ENCODE results near the gene ETV3. TPM values are rescaled to one million over a fixed set of nuclear protein-coding genes. Genes with fewer than 3 reads are reported as not detected.
"Not testable (repeated sequence)": the region's sequence is repeated elsewhere in the genome, so short reads cannot be mapped to it uniquely, and the experiment has no call there.

The ETV3 gene
- total and polyA plus RNA-seq, 2 of the 4 experiments (the other 2 are of a cell fraction), result 6.4 to 14.7 TPM

- H3K79me1 ChIP-seq (ENCODE audit: low read depth in 1 of 2, low read length in 2 of 2); dilution Hi-C loops (cut with HindIII; ENCODE audit: low sequenced_read_pairs, unreplicated experiment); H2BK15ac ChIP-seq (ENCODE audit: low read depth, low read length); H3K23ac ChIP-seq (ENCODE audit: low read depth, low read length); H4K20me1 ChIP-seq (ENCODE audit: insufficient read depth, low read length); POLR2A ChIA-PET (ENCODE audit: unreplicated experiment); H2AFZ ChIP-seq (replicated peaks; ENCODE audit: low read length, poor library complexity); H2BK120ac ChIP-seq (ENCODE audit: low read depth, low read length); H4K5ac ChIP-seq (ENCODE audit: low read depth, low read length); H3K4me2 ChIP-seq (ENCODE audit: low read depth, low read length); H2BK5ac ChIP-seq (ENCODE audit: low read depth, low read length, poor library complexity, severe bottlenecking); H3K9me1 ChIP-seq (ENCODE audit: insufficient read depth, low read length); H3K27ac ChIP-seq (ENCODE audit: insufficient read depth, low read length); H3K18ac ChIP-seq (ENCODE audit: low read depth, low read length); H3K4me3 ChIP-seq (ENCODE audit: insufficient read depth, low read depth, low read length); H4K91ac ChIP-seq (ENCODE audit: insufficient read depth, low read depth, low read length); H3K56ac ChIP-seq (ENCODE audit: extremely low read depth, insufficient read depth, low read length); H3K36me3 ChIP-seq (ENCODE audit: control insufficient read depth, insufficient read depth, low read length); H2AK5ac ChIP-seq (ENCODE audit: low read depth, low read length); H3K4me1 ChIP-seq (ENCODE audit: control insufficient read depth, insufficient read depth, low read length); H3K9ac ChIP-seq (ENCODE audit: low read depth, low read length); H3K14ac ChIP-seq (replicated peaks; ENCODE audit: low read depth, low read length); H2AK9ac ChIP-seq (replicated peaks; ENCODE audit: low read depth, low read length, poor library complexity); in situ Hi-C loops (cut with MboI; ENCODE audit: low sequenced_read_pairs); DNase-seq; BruUV-seq (replicated peaks); H3K4ac ChIP-seq (ENCODE audit: low read depth, low read length); H2BK20ac ChIP-seq (ENCODE audit: low read depth, low read length); H4K8ac ChIP-seq (ENCODE audit: low read depth in 2 of 2, low read length in 2 of 2); H3K9me3 ChIP-seq (ENCODE audit: control insufficient read depth, insufficient read depth, low read length): not testable (repeated sequence)
- H3K27me3 ChIP-seq (ENCODE audit: control insufficient read depth, insufficient read depth, low read length), result peaks cover 33% of the 10 kb centered on the region
- WGBS, 2 experiments (ENCODE audit: extremely low coverage in 2 of 2, insufficient read length in 1 of 2), result no CpG with 5 or more reads among the region's 8 CpGs
- intact Hi-C loops (cut with micrococcal nuclease), result loop anchor here (5.0 kb wide), 1 partner anchor 325 kb away; no protein-coding TSS in a partner anchor
- 0 out of 2 replicates have a peak, but pooled peaks have one; percentile 19 for TF ChIP-seq CTCF (conservative IDR thresholded peaks at IDR 0.05; ENCODE audit: low read depth, low read length)
- ATAC-seq (ENCODE audit: low read depth), result peak; percentile 81
- CTCF ChIA-PET, result interaction anchor here (0.8 kb wide), 1 partner anchor 279 kb away, joined by 4 read pairs; no protein-coding TSS in a partner anchor
Measured at GRCh38 chr1:157171903-157172503, 33.8 kb upstream of the ETV3 start.
